ENCODE results near the gene FBXO31.

DNA sequence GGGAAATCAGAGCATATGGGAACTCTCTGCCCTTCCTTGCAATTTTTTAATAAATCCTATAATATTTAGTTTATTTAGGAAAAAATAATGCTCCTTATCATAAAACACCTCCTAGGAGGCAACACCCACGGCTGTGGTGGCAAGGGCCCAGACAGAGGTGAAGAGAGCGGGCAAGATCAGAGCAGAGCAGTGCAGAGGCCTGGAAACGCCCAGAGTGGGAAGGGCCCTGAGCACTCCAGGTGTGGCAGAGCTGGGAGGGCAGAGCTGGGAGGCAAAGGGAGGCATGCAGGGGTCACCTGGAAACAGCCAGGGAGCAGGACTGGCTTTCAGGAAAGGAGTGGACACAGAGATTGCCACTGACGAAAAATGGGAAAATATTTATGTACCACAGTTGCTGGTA, 17.3 kb downstream of the FBXO31 start:
- TF ChIP-seq CTCF (IDR thresholded peaks at IDR 0.05) (no peak), POLR2AphosphoS5 (IDR thresholded peaks at IDR 0.05) (no peak)
